HG03521 (cell line): Measurements from ENCODE around the gene IGF2R.

Experiments
- ATAC-seq: cut with Tn5 transposase; IDR thresholded peaks from one replicate; pipeline ENCODE4 v1.9.1; 2021; ENCODE audit warnings: mild to moderate bottlenecking, moderate library complexity; ENCODE audit not compliant: unreplicated experiment

The IGF2R gene

DNA sequence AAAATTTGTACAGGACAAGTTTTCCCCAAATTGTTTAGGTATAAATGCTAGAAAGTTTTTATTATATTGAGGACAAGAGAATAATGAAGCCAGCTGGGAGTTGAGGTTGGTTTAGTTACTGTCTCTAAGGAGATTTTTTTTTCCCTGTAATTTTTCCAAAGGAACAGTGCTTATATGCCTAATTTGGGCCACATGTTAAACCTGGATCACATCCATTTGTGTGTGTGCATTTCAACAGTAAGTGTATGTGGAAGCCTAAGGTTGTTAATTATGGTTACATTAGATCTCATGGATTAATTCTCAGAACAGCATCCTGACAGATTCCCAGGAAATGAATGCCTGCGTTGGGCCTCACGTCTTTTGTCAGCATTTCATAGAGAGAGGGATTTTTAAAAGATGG is 4.5 kb downstream of the IGF2R start:
- ATAC-seq, result no peak

- peak; percentile 31 for ATAC-seq
Measured at GRCh38 chr6:159973951-159974350, 5.1 kb downstream of the IGF2R start.

GRCh38 chr6:159974932-159975331 is 6.0 kb downstream of the IGF2R start:
- no peak for ATAC-seq

GRCh38 chr6:159976686-159977254 is 7.9 kb downstream of the IGF2R start:
- ATAC-seq, result no peak

DNA sequence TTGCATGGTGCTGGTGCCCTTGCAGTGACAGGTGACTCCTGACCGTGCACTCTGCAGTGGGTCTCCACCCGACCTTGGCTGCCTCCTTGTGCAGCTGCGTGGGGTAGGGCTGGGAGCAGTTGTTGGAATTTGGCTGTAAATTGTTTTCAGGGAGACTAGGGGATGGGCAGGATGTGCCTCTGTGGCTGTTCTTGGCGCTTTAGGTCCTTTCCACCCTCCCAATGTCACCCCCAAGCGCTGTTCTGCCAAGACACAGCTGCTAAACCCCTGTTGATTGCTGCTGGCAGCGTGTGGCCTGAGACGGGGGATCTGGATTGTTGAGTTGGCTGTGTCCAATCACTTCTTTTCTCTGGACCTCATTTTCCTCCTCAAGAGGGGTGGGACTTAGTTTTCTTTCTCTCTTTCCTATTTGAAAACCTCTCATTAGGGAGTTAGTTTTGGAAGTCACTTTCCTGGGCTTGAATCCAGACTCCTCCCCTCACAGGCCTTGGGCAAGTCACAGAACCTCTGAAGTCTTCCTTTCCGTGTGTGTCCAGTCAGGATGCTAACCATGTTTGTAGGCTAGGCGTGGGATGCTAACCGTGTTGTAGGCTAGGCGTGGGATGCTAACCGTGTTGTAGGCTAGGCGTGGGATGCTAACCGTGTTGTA is 8.5 kb downstream of the IGF2R start:
- no peak for ATAC-seq

GRCh38 chr6:159977904-159978268 is 9.0 kb downstream of the IGF2R start:
- ATAC-seq, result no peak

GRCh38 chr6:159978291-159979135 is 9.6 kb downstream of the IGF2R start:
- ATAC-seq, result peak; percentile 0

DNA sequence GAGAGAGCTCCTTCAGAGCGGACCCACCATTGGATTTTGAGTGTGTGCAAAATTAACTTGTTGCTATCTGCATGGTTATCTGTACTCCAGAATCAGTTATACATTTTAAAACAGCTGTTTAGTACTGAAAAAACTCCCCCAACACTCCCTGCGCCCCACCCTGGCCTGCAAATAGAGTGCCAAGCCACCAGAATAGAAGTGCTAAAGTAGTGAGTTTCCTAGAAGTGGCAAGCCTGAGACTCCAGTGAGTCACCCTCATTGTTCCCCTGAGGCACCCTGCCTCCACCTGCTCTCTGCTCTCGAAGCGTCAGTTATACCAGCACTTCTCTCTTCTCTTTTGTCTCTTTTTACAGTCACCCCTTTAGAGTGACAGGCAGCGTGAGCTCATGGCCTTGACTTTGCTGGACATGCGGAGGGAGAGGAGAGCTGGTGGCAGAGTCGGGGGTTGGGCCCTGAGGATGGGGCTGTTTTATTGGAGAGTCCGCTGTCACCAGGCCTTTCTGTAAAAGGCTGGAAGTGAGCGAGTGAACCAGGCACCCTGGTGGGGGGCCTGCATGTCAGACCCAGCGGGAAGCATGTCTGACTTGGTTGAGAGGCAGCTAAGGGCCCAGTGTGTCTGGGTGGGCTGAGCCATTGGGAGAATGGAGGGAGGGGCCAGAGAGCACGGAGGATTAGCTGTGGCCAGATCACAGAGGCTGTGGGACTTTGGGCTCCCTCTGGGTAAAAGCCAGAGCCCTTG is 10.4 kb downstream of the IGF2R start:
- peak; percentile 38 for ATAC-seq

GRCh38 chr6:159980474-159980873 is 11.6 kb downstream of the IGF2R start:
- ATAC-seq, result no peak

DNA sequence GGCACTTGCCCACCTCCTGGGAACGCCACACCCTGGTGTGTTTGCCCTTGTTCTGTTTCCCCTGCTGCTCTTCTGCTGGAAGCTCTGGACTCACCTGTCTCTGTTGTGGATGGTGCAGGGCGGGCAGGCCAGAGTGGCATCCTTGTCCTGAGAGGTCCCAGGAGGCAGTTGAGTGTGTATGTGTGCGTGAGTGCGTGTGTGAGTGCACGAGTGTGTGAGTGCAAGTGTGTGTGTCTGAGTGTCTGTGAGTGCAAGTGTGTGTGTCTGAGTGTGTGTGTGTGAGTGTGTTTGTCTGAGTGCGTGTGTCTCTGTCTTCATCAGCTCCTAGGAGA is 12.2 kb downstream of the IGF2R start:
- no peak for ATAC-seq

DNA sequence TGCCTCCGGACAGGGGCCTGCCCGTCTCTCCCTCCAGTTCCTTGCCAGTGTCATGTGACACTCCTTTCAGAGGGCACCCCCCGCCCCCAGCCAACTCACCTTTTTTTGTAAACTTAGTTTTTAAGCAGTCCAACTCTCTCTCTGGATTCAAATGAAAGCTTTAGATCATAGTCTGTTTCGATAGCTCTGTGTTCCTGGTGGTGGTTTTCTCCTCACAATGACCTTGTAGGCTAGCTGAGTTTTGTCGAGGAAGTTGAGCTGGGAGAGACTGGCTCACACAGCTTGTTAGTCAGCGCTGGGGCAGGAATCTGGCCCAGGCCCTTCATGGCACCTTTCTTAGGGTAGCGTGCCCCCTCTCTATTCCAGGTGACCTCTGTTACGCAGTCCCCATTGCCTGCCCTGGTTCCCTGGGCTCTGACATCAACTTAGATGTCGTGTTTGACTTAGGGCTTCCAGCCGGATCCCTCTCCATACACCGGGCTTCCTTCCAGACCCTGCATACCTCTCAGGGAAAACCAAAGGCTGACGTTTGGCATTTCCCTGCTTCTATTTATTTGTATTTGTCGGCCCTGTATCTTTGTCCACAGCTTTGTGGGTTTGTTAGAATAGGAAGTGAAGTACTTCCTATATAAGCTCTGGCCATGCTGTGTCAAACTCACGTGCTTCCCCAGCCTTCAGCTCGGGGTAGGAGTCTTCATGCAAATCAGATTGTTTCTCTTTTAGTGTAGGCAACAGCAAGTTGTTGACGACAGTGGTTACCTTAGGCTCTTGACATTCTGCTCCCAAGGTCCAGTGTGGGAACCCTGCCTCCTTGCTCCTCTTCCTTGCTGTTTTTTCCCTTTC is 12.7 kb downstream of the IGF2R start:
- peak; percentile 70 for ATAC-seq

DNA sequence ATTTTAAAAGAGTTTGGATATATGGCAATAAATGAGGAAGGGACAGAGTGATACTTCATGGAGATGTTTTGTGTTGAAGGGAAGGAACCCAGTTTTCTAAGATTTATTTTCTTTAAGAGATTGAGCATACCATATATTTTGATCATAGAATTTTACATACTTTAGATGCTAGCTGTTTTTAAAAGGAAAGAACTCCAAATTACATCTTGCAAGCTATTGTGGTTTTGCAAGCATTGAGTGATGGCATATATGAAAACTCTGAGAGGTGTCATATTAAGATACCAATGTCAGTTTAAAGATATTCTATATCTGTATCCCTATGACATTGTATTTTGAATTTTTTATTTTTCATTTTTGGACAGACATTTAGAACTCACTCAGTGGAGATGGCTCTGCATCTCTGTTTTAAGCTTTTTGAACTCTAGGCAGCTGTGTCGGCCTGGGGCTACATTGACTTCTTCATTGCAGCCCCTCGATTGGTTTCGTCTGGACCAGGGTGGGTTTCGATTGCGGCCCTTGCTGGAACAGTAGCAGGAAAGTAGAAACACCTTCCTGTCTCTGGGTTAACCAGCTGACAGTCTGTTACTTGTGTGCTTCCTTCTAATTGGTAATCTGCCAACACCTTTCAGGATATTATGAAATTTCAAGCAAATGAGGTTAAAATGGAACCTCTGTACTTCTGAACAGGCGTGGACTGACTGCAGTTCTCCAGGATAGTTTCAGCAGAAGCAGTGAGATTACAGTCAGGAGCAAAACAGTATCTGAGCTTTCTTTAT is 14.0 kb downstream of the IGF2R start:
- ATAC-seq, result peak; percentile 24

GRCh38 chr6:159983641-159984080 is 14.8 kb downstream of the IGF2R start:
- no peak for ATAC-seq

DNA sequence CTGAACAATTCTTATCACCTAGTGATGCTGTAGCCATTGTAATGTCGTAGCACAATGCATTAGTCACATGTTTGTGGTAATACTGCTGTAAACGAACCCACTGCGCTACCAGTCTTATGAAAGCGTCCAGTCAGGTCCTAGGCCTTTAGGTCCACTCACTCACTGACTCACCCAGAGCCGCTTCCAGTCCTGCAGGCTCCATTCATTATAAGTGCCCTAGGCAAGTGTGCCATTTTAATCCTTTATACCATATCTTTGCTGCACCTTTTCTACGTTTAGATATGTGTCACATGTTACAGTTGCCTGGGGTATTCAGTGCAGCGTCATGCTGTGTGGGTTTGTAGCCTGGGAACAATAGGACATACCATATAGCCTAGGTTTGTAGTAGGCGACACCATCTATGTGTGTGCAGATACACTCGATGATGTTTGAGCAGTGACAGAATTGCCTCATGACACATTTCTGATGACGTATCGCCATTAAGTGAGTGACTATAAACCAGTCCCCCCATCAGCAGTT is 15.4 kb downstream of the IGF2R start:
- ATAC-seq, result no peak

- no peak for ATAC-seq
Measured at GRCh38 chr6:159985296-159985945, 16.5 kb downstream of the IGF2R start.

GRCh38 chr6:159988983-159989454 is 20.1 kb downstream of the IGF2R start:
- no peak for ATAC-seq

GRCh38 chr6:159989492-159990480 is 20.9 kb downstream of the IGF2R start:
- ATAC-seq, result peak; percentile 89

DNA sequence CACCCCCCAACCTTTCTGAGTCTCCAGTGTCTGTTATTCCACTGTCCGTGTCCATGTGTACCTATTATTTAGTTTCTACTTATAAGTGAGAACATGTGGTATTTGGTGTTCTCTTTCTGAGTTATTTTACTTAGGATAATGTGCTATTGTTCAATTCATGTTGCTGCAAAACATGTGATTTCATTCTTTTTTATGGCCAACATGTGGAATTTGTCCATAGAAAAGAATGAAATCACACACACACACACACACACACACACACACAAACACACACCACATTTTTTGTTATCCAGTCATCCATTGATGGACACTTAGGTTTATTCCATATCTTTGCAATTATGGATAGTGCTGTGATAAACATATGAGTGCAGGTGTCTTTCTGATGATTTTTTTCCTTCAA is 23.5 kb downstream of the IGF2R start:
- ATAC-seq, result no peak
